Activated T-cell treated with anti-CD3 and anti-CD28 coated beads for 48 hours (primary cell): Measurements from ENCODE around the gene STXBP6.

ENCODE experiments used
- DNase-seq: peaks from one replicate; pipeline ENCODE4 v3.0.0-alpha.2; 2020; ENCODE audit warnings: low read depth

STXBP6 gene

DNA sequence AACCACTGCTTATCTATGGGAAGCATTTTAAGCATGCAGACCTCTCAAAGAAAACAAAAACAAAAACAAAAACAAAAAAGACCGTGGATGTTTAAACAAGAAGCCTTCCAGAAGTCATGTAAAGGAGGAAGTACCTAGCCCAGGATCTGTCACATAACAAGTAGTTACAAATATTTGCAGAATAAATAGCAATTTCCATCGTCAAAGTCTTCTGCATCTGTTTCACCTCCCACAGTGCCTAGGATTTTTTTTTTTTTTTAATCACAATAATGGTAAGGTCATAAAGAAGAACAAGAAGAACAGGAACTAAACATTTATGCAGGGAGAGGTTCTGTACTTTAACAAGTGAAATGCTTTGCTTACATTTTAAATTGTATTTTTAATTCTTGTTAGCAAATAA, 2.4 kb upstream of the STXBP6 start:
- DNase-seq: no peak

DNA sequence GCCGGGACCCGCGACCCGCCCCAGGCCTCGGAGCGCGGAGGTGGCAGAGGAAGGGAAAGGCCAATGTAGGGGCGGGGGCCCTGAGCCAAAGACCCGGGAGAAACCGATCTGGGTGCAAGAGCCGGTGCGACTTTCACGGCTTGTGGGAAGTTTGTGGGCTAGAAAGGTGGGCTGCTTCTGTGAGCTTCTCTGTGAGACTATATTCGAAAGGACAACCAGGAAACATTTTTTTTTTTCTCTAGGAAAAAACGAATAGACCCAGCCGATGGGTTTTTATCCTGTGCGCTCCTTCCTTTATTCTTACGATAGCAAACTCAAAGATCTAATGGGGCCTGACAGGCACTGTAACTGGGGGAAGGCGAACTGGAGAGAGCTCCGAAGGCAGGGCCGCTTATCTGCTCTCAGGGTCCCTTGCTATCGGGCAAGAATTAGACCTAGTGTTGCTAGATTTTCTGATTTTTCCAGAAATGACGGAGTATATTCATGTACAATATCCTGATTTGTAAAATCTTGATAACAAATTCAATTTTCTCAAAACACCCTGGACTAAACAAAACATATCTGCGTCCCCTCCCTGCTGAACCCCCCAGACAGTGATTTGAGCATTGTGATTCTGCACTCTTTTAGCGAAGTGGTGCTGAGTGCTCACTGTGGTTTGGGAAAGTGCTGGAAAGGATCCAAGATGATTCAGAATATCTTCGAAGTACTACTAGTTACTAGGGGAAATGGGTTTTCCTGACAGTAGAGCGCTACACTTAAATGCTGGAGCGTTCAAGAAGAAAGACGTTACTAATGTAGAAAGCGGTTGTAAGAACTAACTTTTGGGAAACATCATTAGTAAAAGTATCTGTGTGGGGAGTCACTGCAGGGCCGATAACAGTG, 563 bp upstream of the STXBP6 start:
- DNase-seq: no peak

DNA sequence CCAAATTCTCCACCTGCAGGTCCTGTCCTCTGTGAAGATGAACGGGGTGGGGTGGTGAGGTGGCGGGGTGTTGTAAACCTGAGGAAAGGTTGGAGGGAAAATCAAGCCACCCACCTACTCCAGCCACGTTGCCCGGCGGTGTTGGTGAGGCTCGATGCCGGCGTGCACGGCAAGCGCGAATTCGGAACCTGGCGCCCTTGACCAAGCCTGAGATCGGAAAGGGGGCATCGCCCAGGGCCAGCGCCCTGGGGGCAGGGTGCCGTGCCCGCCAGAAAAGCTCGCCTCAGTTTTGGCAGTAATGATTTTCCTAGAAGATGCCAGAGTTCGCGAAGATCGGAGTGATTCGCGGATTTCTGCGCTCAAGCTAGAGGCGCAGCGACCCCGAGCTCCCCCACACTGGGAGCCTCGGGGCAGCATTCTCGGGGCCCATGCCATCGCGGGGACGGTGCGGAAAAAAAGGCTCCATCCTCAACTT, 817 bp downstream of the STXBP6 start:
- DNase-seq: no peak

DNA sequence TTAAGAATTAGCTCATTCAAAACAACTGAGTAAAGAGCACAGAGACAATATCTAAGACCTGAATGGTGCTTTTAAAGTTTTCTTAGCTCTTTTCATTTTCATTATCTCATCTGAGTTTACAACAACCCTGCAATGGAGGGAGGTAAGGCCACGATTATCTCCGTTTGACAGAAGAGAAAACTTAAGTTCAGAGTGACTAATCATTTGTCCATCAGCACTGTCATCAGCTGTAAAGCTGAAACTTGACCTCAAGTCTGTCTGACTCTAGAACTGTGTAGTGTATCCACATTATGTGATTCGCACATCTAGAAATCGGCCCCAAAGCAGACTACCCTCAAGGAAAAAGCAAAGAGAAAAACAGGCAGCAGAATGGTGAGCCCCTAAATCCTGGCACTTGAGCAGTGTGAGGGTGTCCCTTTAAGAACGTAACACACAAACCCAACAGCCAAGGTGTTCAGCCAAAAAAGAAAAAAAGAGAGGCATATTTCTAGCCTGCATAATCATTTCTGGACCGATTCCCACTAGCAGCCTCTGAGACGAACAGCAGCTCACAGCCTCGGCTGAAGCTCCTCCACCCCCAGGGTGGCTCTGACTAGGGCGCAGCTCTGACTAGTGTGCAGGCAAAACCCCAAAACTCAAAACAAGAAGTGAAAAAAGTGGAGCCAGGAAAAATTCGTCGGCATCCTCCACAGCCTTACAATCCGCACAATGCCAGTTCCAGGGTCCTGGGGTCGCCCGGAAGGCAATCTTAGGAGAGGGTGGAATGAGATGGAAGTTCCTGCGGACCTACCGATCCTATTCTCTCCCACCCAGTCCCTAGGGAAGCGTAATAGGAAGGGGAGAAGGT, 1.6 kb downstream of the STXBP6 start:
- no peak for DNase-seq

DNA sequence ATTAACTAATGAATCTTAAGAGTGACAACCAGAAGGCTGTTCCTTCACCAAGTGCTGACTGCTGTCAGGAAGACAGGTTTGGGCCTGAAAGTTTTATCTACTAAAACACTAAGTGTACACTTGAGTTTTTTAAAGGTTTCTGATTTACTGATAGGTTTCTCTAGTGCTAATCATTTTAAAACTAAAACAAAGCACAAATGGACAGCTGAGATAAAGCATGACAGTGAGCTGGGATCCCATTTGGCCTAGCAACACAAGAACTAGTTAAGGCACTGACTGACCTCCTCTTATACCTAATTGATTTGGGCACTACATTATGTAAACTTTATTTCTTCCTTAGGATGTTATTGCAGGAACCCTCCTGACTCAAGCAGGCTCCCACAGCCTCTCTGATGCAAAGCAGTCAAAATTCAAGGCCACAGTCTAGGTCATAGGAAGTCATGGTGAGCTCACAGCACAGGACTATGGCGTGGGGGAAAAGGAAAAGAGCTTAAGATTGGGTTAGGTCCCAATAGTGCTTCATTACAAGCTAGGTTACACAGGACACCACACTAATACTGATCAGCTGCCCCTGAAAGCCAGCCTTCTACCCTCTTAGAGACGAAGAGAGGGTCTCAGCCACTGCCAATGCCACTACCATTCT, 3.5 kb downstream of the STXBP6 start:
- DNase-seq: no peak

DNA sequence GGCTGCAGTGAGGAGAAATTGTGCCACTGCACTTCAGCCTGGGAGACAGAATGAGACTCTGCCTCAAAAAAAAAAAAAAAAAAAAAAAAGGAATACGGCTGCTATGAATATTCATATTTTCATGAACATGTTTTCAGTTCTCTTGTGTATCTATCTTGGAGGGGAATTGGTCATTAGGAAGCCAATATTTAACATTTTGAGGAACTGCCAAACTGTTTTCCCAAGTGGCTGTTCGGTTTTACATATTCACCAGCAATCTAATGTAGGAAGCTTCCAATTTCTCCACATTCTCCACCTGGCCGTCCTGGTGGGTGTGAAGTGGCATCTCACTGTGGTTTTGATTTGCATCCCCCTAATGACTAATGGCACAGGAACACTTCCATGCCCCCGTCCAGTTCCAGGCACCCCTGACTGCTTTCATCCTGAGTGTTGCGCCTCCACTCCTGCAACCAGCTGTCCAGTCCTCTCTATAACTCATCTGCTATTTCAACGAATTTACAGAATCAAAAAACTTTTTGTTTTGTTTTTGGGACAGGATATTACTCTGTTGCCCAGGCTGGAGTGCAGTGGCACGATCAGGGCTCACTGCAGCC, 5.7 kb downstream of the STXBP6 start:
- no peak for DNase-seq

DNA sequence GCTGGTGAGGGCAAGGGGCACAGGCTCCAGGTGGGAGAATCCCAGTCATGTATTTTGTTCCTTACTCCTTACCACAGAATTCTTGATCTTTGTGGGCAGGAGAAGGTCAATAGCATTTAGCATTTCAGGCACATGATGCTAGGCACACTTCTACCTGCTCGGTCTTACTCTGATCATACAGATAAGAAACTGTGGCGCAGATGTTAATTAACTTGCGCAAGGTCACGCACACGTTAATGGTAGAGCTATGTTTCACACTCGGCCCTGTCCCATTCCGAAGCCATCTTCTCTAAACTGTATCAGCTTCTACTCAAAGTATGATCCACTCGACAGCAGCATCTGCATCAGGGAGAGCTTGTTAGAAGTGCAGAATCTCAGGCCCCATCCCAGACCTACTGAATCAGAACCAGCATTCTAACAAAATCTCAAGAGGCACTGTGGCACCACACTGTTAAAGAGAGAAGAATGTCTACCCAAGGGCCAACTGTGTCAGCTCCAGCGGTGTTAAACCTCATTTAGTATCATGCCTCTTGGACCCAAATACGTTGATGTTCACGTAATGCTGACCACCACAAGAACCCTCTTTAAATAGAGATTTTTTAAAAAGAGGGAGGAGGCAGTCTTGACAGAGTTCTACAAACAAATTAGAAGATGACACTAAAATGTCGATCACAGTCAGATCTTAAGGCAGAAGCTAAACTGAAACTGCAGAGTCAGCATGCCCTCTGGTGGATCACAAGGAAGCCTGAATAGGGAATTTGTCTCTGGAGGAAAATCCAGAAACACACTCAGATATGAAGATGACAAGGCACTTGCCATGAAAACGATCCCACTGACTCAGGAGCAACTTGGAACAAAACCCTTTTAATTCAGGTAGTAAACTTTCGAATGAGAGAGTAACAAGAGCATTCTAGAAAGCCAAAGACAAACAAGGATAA, 7.3 kb downstream of the STXBP6 start:
- no peak for DNase-seq

DNA sequence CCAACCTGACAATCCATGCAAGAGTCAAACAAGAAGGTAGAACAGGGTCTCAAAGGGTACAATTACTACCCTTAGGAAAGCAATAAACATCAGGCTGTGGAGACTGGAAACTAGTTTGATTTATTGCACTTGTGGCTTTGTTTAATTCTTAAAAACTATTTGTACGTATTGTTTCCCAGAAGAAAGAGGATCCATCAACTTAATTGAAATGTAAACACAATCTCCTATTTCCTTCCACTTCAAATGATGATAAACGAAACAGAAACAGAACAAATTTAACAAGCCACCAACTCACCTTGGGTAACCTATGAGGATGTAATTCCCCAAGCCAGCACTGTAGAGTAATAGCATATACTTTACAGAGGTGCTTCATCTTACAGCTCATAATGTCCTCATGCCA, 8.0 kb downstream of the STXBP6 start:
- DNase-seq: no peak

DNA sequence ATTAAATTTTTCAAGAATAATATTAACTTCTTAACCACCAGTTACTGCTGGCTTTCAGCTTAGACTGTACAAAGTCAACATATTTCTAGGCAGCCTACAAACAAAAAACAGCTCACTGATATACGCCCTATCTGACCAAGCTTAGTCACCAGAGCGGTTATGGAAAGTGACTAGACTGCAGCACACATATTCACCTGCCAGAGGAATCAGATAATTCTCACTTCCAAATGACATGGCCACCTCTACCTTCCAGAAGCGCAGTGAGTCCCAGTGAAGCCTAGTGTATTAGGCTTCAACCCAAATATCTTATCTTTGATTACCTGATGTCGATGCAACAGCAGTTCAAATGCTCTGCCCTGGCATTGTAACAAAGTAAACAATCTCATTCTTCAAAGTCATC, 8.5 kb downstream of the STXBP6 start:
- DNase-seq: no peak

DNA sequence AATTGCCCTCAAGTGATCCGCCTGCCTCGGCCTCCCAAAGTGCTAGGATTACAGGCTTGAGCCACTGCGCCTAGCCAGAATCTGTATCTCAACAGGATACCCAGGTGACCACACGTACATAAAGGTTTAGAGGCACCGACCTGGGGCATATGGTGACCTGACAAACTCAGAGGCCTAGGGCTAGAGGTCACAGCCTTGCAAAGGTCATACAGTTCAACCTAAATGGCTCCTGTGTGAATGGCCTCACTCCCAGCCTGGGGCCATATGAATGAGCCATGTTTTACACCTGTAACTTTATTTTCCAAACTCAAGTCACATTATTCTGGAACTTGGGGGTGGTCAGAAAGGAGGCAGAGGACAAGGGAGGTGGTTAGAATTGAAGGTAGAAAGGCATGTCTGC, 10.0 kb downstream of the STXBP6 start:
- no peak for DNase-seq

DNA sequence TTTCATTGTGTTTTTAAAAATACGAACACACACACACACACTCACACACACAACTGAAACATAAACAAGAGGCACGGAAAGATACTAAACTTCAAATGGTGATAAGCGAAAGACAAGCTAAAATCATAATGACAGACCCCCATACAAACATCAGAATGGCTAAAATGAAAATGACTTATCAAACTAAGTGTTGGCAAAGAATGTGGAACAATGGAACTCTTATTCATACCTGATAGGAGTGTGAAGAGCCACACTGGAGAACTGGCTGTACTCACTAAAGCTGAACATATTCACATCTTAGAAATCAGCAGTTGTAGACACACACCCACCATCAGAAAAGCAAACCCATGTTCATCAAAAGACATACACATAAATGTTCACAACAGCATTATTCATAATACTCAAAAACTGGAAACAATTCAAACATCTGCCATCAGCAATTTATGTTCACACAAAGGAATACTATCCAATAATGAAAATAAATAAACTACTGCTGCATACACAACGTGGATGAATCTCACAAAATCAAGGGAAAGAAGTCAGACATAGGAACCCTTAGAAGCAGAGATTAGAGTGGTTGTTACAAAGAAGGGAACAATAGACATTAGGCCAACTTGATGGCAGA, 11.8 kb downstream of the STXBP6 start:
- DNase-seq: no peak

DNA sequence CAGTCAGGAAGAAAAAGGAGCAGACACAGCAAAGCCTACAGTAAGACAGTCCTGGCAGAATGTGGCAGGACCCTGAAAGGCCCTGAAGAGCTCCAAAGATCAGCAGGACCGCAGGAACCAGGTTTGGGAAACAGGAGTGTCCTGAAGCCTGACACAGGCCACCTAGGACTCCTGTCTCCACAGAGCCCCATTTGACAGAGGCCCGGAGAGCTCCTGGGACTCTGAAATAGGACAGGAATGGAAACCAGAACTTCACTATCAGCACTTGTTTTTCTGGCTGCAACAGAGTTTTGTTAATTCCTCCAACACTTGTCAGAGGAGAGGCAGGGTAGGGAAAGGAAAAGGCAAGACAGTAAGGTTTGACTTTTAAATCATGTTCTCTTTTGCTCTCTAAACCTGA, 12.9 kb downstream of the STXBP6 start:
- no peak for DNase-seq

DNA sequence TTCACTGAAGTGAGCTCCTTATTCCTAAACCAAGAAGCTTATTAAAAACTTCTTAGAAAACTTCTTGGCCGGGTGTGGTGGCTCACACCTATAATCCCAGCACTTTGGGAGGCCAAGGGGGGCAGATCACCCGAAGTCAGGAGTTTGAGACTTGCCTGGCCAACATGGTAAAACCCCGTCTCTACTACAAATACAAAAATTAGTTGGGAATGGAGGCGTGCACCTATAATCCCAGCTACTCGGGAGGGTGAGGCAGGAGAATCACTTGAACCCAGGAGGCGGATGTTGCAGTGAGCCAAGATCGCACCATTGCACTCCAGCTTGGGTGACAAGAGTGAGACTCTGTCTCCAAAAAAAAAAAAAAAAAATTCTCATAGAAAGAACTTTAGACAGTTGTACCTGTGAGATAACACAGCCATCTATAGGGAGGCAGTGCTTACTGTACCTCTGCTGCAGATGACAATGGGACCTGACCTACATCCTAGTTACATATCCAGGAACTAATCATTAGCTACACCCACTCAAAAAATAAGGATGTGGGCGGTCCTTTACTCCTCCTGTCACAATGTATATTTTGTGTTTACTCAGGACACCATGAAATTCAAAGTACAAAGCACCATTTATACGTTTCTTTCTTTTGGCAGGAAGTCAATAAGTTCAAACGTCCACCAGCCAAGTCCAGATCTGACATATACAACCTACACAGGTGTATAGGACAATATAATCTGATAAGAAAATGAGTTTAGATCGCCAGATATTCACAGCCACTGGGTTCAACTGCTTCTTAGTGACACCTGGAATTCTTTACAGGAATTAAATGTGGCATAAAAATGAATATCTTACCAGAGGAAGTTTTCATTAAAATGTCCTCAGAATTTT, 14.9 kb downstream of the STXBP6 start:
- DNase-seq: no peak

DNA sequence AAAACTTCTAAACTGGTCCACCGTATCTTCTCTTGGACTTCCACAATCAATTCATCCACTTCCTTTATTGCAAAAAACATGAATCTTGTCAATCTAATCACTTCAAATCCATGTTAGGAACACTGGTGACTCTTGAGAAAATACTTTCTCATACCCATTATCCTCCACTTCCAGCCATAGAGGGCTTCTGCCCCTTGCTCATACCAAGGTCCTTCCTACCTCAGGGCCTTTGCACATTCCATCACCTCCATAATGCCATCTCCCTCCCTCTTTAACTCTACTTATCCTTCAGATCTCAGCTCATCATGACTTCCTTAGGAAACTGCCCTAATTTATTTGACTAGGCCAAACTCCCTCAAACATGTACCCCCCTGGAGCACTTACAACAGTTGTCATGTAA, 16.6 kb downstream of the STXBP6 start:
- DNase-seq: no peak

DNA sequence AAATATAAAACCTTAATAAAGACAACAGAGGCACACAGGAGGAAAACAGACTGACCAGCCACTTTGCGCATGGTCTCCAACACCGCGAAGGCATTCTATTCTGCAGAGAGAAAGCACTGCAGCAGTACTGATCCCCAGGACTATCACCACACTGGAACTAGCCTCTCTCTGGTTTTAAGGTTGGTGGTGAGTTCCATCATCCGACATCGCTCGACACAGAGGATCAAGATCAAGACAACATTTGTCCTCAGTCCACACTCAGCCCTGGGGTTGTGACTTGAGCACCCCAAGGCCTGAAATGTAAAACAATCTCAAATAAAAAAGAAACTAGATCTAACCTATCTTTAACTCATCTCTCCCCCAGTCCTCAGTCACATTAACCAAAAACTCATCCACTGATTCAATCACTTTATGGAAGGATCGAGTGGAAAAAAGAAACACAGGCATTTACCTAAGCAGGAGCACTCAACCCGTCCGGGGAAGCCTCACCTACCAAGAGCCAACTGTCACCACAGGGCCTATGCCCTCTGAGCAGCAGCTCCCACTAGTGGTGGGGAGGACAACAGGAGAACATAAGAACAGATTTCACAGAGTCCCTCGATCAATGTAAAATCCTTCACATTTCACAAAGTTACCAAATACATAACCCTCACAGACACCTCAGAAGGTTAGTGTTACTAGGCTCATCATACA, 17.7 kb downstream of the STXBP6 start:
- DNase-seq: no peak

DNA sequence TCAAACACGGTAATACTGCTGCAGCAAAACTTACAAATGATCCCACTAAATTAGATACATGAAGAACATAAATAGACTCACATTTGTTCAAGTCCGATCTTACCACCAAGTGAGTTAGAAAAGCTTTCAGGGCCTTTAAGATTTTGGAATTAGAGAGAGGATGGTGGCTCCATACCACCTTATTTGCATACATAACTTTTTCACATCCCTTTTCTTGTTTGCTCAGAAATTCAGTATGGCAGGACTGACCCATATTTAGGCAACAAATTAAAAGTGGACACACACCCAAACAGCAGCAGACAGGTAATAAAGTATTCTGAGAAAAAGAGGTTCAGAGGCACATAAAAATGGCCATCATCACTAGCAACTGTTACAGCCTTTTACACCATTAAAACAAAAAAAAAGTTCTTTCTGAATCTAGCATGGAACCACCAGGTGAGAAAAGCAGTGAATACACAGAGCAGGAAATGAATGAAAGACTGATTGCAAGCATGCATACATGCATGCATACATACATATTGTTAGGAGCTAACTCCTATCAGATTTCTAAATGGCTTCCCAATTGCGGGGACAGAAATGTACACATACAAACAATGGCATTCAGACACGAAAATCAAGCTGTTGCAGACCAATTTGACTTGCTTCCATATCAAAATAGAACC, 23.3 kb downstream of the STXBP6 start:
- DNase-seq: no peak

DNA sequence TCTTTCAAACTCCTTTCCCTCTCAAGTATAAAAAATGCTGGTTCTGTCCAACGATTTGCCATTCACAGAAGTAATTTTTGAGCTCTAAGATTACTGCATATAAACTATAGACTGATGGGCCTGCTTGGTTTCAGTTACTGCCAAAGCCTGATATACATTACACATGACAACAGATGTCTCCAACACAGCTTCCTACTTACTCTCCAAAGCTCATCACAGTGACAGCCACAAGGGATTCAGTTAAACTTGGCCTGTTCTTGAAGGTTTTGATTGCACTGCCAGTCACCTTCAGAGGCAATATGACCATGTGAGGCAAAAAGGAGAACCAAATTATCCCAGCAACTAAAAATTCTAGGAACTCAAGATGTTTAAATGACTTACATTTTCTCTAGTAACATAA, 30.1 kb downstream of the STXBP6 start:
- DNase-seq: no peak

DNA sequence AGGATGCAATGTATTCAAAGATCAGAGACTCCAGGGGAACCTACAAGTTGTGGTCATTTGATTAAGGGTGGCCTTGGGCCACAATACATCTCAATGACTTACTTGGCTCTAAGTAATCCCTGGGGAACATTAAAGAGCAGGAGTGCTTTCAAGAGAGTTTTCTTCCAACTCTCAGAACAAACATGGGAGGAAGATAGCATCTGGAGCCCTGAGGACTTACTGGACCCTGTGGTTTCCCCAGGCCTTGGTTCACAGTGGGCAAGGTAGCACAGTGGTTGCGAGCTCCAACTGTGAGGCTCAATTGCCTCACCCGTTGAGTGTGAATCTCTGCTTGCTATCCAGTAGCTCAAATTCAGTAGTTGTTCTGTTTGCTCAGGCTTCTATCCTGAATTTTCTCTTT, 32.4 kb downstream of the STXBP6 start:
- no peak for DNase-seq

DNA sequence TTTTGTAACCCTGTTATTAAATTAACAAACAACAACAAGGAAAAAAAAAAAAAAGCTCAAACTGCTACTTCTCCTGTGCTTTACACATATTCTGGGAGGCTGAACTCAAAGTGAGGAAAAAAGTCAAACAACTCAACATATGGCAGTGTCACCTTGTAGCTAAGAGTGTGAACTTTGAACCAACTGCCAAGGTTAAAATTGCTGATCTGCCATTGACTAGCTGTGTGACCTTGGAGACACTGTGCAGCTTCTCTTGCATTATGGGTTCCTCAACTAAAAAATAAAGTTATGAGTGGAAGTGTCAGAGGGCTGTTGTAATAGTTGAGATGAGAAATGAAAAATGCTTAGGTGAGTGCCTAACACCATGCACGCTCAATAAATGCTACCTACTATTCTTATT, 34.2 kb downstream of the STXBP6 start:
- no peak for DNase-seq
